HG02642 (cell line): ENCODE measurements around the gene PAPSS2.
"Not testable (repeated sequence)": the region's sequence is repeated elsewhere in the genome, so short reads cannot be mapped to it uniquely, and the experiment has no call there.

ENCODE experiments used
- ATAC-seq: cut with Tn5 transposase; IDR thresholded peaks from one replicate; pipeline ENCODE4 v1.9.1; 2021; ENCODE audit warnings: mild to moderate bottlenecking; ENCODE audit not compliant: unreplicated experiment, poor library complexity

The PAPSS2 gene

DNA sequence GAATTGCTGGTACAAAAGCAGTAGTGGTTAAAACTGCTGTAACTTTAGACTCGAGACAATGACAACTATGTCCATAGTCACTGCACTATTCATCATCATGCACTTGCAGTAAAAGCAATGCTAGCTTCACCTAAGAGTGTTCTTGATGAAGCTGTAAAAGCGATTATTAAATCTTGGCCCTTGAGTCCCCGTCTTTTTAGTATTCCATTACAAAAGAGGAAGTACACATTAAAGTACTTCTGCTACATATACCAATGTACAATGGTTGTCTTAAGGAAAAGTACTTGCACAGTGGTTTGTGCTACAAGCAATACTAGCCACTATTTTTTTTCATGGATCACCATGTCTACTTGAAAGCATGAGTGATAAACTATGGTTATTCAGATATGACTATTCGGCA lies 80.0 kb downstream of the PAPSS2 start:
- no peak for ATAC-seq

DNA sequence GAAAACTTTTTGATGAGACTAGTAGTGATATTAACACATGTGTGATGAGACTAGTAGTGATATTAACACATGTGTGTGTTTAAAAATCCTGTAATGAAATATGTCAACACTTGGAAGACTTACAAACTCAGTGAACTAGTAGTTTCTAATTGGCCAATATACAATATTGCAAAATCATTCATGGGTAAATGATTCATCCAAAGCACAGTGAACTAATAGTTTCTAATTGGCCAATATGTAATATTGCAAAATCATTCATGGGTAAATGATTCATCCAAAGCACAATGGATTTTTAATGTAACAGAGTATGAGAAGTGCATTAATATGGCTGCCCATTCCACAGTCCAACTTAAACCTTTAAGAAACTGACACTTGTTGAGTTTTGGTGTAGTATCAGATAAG lies 80.6 kb downstream of the PAPSS2 start:
- ATAC-seq: no peak

- not testable (repeated sequence) for ATAC-seq
Observed at GRCh38 chr10:87742992-87743610, 83.4 kb downstream of the PAPSS2 start.

- ATAC-seq: no peak
Observed at GRCh38 chr10:87744606-87745005, 84.9 kb downstream of the PAPSS2 start.

DNA sequence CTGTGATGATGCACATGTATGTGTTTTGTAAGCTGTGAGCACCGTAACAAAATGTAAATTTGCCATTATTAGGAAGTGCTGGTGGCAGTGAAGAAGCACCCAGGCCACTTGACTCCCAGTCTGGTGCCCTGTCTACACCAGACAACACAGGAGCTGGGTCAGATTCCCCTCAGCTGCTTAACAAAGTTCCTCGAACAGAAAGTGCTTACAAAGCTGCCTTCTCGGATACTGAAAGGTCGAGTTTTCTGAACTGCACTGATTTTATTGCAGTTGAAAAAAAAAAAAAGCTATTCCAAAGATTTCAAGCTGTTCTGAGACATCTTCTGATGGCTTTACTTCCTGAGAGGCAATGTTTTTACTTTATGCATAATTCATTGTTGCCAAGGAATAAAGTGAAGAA lies 87.2 kb downstream of the PAPSS2 start:
- ATAC-seq: no peak

GRCh38 chr10:87748244-87748643 lies 88.6 kb downstream of the PAPSS2 start:
- ATAC-seq: not testable (repeated sequence)

GRCh38 chr10:87750001-87750671 lies 90.5 kb downstream of the PAPSS2 start:
- ATAC-seq: no peak

GRCh38 chr10:87750817-87751216 lies 91.1 kb downstream of the PAPSS2 start:
- peak; percentile 74 for ATAC-seq

GRCh38 chr10:87751274-87751673 lies 91.6 kb downstream of the PAPSS2 start:
- ATAC-seq: no peak

- no peak for ATAC-seq
Observed at GRCh38 chr10:87752566-87752965, 92.9 kb downstream of the PAPSS2 start.

DNA sequence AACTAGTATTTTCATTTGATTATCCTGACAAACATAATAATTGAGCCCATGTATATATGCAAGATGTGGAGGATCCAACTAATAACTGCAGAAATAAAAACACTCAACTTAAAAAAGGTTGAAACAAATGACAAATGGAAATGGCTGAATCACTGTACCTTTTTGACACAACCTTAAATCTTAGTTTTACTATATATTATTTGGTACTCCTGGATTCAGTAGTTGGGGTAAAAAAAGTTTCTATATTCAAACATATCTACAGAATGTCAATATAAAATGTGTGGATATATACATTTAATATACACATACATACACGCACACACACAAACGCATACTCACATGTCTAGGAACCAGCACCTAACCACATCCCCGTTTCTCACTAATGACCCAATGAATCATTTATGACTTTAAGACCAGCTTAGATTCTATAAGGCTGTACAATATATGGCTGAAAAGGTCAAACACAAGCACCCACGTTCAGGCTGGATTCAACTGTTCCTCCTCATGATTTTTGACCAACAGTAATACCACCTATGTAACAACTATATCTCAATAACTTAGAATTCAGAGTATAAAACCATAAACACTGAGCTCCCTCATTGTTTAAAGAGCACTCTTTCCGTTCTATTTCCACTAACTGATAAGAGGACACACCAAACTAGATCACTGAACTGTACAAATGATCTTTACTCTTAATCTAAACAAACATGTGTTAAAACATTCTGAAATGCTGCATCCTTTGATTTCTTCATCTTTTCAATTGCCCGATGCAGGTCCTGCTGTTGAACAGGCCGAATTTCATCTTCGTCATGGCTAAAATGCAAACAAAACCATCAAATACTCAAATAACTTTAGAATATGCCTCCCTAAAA lies 94.6 kb downstream of the PAPSS2 start:
- ATAC-seq: no peak

DNA sequence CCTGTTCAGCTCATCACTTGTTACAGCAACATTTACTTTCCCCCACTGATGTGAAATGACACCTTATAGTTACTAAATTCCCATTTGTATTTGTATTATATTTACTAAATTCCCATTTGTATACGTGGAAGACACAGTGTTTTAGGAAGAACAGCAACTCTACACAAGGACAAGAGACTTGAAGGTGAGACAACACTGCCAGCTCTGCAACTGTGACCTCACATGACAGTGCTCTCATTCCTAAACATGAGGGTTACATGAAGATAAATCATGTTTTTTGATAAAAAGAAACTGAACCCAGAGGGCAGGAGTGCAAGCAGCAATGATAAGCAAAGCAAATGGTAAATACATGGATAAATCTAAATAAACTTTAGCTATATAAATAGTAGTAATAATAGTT lies 98.0 kb downstream of the PAPSS2 start:
- no peak for ATAC-seq

GRCh38 chr10:87759551-87759950 lies 99.9 kb downstream of the PAPSS2 start:
- ATAC-seq: no peak

DNA sequence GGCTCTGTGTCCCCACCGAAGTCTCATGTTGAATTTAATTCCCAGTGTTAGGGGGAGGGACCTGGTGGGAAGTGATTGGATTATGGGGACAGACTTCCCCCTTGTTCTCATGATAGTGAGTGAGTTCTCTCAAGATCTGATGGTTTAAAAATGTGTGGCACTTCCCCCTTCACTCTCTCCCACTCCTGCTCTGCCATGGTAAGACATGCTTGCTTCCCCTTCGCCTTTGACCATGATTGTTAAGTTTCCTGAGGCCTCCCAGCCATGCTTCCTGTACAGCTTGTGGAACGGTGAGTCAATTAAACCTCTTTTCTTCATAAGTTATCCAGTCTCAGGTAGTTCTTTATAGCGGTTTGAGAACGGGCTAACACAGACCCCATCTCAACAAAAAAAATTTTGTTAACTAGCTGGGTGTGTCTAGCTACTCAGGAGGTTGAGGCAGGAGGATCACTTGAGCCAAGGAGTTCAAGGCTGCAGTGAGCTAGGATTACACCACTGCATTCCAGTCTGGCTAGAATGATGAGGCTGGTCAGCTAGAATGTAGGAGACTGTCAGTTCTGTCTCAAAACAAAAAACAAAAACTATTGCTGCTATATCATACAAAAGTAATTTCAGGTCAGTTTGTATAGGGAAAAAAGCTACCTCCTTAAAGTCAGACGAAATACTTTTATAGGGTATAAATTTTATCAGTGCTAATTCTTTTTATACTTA lies 100.7 kb downstream of the PAPSS2 start:
- no peak for ATAC-seq

GRCh38 chr10:87761153-87761552 lies 101.5 kb downstream of the PAPSS2 start:
- no peak for ATAC-seq

GRCh38 chr10:87761892-87762291 lies 102.2 kb downstream of the PAPSS2 start:
- peak; percentile 75 for ATAC-seq

- no peak for ATAC-seq
Observed at GRCh38 chr10:87763086-87763861, 103.6 kb downstream of the PAPSS2 start.

DNA sequence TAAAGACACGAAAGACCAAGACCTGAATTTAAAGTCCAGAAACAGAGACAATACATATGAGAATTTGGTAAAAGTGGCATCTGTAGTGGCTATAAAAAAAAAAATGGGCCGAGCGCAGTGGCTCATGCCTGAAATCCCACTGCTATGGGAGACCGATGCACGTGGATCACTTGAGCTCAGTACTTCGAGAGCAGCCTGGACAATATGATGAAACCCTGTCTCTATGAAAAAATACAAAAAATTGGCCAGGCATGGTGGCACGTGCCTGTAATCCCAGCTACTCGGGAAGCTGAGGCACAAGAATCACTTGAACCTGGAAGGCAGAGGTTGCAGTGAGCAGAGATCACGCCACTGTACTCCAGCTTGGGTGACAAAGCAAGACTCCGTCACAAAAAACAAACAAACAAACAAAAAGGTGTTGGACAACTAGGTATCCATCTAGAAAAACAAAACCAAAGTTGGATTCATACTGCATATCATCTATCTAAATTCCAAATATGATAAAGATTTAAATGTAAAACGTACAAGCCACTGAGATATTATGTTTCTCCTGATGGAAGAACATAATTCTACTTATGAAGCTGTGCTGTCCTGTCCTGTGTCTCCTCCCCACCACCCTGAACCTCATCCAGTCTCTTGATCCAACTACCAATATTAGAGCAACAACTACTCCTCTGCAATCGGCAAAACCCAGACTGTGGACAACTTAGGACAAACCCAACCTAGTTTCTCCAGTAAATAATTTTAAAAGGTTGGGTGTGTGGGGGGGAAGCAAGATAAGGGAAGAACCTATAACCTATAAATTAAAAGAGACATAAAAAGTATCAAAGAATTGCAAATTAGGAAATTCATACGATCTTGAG lies 104.6 kb downstream of the PAPSS2 start:
- ATAC-seq: no peak
